Duodenal mucosa (tissue), 2 donors: ENCODE data around the gene GLIS1.

Experiments
- H3K27ac ChIP-seq: one replicate; pipeline ENCODE4 v1.7.0; 2013; ENCODE audit warnings: low read depth, low read length
- H3K27me3 ChIP-seq, 2 donors: one replicate each; pipeline ENCODE4 v1.7.0; 2013; ENCODE audit warnings: low read length in 2 of 2, control low read depth in 1 of 2; ENCODE audit not compliant: insufficient read depth in 2 of 2, control insufficient read depth in 1 of 2
- H3K36me3 ChIP-seq, 2 donors: one replicate each; pipeline ENCODE4 v1.7.0; 2013; ENCODE audit warnings: low read length in 2 of 2, control low read depth in 1 of 2; ENCODE audit not compliant: insufficient read depth in 2 of 2, control insufficient read depth in 1 of 2
- H3K4me1 ChIP-seq, 2 donors: one replicate each; pipeline ENCODE4 v1.7.0; 2013; ENCODE audit warnings: low read length in 2 of 2, control low read depth in 1 of 2; ENCODE audit not compliant: insufficient read depth in 2 of 2, control insufficient read depth in 1 of 2
- H3K4me3 ChIP-seq, 2 donors: one replicate each; pipeline ENCODE4 v1.7.0; 2013; ENCODE audit warnings: low read length in 2 of 2, low read depth in 1 of 2
- H3K9ac ChIP-seq, 2 donors: one replicate each; pipeline ENCODE4 v1.7.0; 2013; ENCODE audit warnings: low read length in 2 of 2, low read depth in 1 of 2
- H3K9me3 ChIP-seq, 2 donors: one replicate each; pipeline ENCODE4 v1.7.0; 2013; ENCODE audit warnings: low read length in 2 of 2, control low read depth in 1 of 2; ENCODE audit not compliant: control insufficient read depth in 1 of 2

The GLIS1 gene

GRCh38 chr1:53657531-53657805 lies 81.5 kb downstream of the GLIS1 start:
- Histone ChIP-seq H3K36me3 (no peaks in the 10 kb centered on the region), H3K27ac (no peak overlapping the region), H3K27me3 (peaks cover 5 to 7% of the 10 kb centered on the region in 2 donors), H3K9me3 (no peaks in the 10 kb centered on the region), H3K9ac (no peak overlapping the region), H3K4me1 (no peaks in the 10 kb centered on the region), H3K4me3 (no peak overlapping the region)

- Histone ChIP-seq H3K4me1 (no peaks in the 10 kb centered on the region), H3K27ac (no peak overlapping the region), H3K36me3 (no peaks in the 10 kb centered on the region), H3K4me3 (no peak overlapping the region), H3K27me3 (peaks cover 5 to 7% of the 10 kb centered on the region in 2 donors), H3K9me3 (no peaks in the 10 kb centered on the region), H3K9ac (no peak overlapping the region)
These were observed 82.0 kb downstream of the GLIS1 start for GRCh38 chr1:53656747-53657530.

DNA sequence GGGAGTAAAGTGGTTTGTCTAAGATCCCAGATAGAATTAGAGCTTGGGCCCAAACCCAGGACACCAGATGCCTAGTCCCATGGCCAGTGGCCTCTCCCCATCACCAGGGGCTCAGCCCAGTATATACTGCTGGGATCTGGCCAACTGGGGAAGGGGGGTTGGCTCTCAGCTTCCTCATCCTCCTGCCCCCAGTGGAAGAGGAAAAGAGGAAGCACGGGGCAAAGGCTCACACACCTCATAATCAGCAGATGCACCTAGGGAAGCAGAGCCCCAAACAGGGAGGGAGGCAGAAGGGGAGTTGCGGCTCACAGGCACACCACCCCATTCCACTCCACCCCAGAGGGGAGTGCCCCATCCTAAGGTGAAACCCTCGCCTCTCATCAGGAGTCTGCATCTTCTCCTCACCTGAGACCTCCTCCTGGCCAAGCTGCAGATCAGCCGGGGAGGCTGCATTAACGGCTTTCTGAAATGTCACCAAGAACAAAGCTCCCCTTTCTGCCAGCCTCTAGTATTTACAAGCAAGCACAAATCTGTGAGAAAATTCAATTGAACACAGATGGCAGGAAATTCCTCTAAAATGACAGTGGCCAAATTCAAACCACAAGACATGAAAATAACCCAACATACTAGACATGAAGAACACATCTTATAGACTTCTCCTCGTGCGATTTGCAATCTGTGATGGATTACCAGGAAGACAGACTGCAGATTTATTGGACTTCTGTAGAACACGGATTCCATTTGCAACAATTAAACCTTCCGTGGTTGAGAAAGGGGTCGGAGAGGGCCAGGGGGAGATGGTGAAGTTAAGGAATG lies 82.8 kb downstream of the GLIS1 start:
- H3K36me3 ChIP-seq, result no peaks in the 10 kb centered on the region
- peaks cover 5 to 7% of the 10 kb centered on the region in 2 donors for H3K27me3 ChIP-seq
- H3K4me3 ChIP-seq, result no peak overlapping the region
- H3K9ac ChIP-seq, result no peak overlapping the region
- H3K9me3 ChIP-seq, result no peaks in the 10 kb centered on the region
- no peak overlapping the region for H3K27ac ChIP-seq
- H3K4me1 ChIP-seq, result no peaks in the 10 kb centered on the region

GRCh38 chr1:53654216-53655210 lies 84.5 kb downstream of the GLIS1 start:
- Histone ChIP-seq H3K9me3 (no peaks in the 10 kb centered on the region), H3K27ac (no peak overlapping the region), H3K27me3 (peaks cover 5 to 7% of the 10 kb centered on the region in 2 donors), H3K4me3 (no peak overlapping the region), H3K36me3 (no peaks in the 10 kb centered on the region), H3K4me1 (no peaks in the 10 kb centered on the region), H3K9ac (no peak overlapping the region)

DNA sequence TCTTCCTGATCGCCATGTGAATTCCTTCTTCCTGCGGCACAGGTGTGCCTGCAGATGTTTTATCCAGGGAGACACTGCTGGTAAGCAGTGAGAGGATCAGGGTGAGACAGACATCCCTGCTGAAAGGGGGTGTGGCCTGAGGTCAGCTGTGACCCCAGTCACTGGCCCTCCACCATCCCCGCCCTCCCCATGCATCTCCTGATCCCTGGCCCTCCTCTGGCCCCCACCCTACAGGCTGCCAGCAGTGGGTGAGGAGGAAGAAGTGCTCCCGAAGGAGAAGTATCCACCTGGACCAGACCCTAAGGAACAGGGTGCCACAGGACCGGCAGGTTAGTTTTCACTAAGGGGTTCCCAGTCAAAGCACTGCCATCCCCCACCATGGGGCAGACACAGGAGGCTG lies 85.3 kb downstream of the GLIS1 start:
- Histone ChIP-seq H3K4me1 (no peaks in the 10 kb centered on the region), H3K9ac (no peak overlapping the region), H3K27me3 (peaks cover 5 to 7% of the 10 kb centered on the region in 2 donors), H3K4me3 (no peak overlapping the region), H3K27ac (no peak overlapping the region), H3K36me3 (no peaks in the 10 kb centered on the region), H3K9me3 (no peaks in the 10 kb centered on the region)

- Histone ChIP-seq H3K9me3 (no peaks in the 10 kb centered on the region), H3K4me3 (no peak overlapping the region), H3K36me3 (no peaks in the 10 kb centered on the region), H3K27ac (no peak overlapping the region), H3K27me3 (peaks cover 5 to 7% of the 10 kb centered on the region in 2 donors), H3K4me1 (no peaks in the 10 kb centered on the region), H3K9ac (no peak overlapping the region)
These were observed 85.8 kb downstream of the GLIS1 start for GRCh38 chr1:53653200-53653575.

DNA sequence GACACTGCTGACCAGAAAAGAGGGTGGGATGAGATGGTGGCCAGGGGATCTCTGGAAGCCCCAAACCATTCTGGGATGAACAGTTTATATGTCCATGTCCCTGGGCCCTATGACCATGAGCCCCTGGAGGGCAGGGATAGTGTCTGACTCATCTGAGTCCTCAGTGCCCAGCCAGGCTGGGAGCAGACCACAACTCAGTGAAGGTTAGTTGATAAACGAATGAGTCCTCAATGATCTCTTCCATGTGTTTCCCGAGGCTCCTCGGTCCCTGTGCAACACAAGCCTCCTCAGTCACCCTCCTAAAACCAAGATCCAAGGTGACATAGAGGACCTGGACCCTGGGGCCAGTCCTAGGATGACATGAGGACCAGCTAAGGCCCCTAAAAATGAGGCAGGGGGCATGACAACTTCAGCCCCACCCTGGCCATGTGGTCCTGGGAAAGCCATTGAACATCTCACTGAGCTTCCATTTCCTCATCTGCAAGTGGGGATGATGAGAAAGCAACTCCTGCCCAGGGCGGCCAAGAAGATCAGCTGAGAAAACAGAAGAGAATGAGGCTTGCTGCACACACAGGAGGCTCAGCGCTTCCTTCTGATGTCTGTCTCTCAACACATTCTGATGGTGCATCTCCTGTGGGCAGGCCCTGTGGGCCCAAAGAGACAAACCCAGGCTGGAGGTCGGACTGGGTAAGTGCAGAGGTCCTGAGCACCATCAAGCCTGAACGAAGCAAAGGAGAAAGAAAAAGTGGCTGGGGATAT lies 86.3 kb downstream of the GLIS1 start:
- Histone ChIP-seq H3K36me3 (no peaks in the 10 kb centered on the region), H3K27me3 (peaks cover 4 to 5% of the 10 kb centered on the region in 2 donors), H3K4me1 (no peaks in the 10 kb centered on the region), H3K9me3 (no peaks in the 10 kb centered on the region), H3K27ac (no peak overlapping the region), H3K4me3 (no peak overlapping the region), H3K9ac (no peak overlapping the region)

GRCh38 chr1:53651356-53651755 lies 87.6 kb downstream of the GLIS1 start:
- H3K36me3 ChIP-seq, result no peaks in the 10 kb centered on the region
- no peaks in the 10 kb centered on the region for H3K9me3 ChIP-seq
- H3K4me1 ChIP-seq, result no peaks in the 10 kb centered on the region
- H3K4me3 ChIP-seq, result no peak overlapping the region
- H3K9ac ChIP-seq, result no peak overlapping the region
- peaks cover 2 to 5% of the 10 kb centered on the region in 2 donors for H3K27me3 ChIP-seq
- no peak overlapping the region for H3K27ac ChIP-seq

DNA sequence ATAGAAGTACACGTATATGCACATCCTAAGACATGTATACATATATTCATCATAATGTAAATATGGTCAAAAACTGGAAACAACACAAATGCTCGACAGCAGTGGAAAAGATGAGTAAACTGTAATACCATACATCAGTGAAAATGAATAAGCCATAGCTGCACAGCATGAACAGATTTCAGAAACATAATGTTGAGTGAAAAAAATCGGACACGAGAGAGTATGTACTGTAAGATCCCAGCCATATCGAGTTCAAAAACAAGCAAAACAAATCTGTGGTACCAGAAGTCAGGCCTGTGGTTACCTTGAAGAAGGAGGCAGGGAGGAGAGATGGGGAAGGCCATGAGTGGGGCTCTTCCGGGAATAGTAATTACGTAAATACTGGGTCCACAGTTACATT lies 90.4 kb downstream of the GLIS1 start:
- H3K27ac ChIP-seq, result no peak overlapping the region
- no peak overlapping the region for H3K4me3 ChIP-seq
- H3K9ac ChIP-seq, result no peak overlapping the region
- H3K4me1 ChIP-seq, result no peaks in the 10 kb centered on the region
- no peaks in the 10 kb centered on the region for H3K9me3 ChIP-seq
- H3K27me3 ChIP-seq, result peaks cover 0 to 2% of the 10 kb centered on the region in 2 donors
- H3K36me3 ChIP-seq, result no peaks in the 10 kb centered on the region
